A673 (cell line): ENCODE data around the gene MGMT. TPM values are rescaled to one million over a fixed set of nuclear protein-coding genes. Genes with fewer than 3 reads are reported as not detected.

ENCODE experiments used
- Bru-seq: library from RNA; stranded (reverse); fragments of 400-500 nt; gene quantifications from one replicate; lab custom pipeline; 2021; lab: Mats Ljungman, UMichigan
- BruChase-seq, 2 experiments: library from RNA; stranded (reverse); fragments of 400-500 nt; gene quantifications; one replicate each; lab custom pipeline; 2021; lab: Mats Ljungman, UMichigan
- BruUV-seq: library from RNA; stranded (reverse); fragments of 400-500 nt; replicated peaks from 2 replicates; lab custom pipeline; 2021; lab: Mats Ljungman, UMichigan
- CTCF ChIA-PET: fragments of 300-600 bp; sonication (Branson Sonifier 250); formaldehyde crosslinking; loops from one replicate; lab custom pipeline; 2022; ENCODE audit warnings: antibody characterized with exemption; lab: Charles Lee
- POLR2A ChIA-PET: fragments of 300-600 bp; sonication (Branson Sonifier 250); formaldehyde crosslinking; loops from one replicate; lab custom pipeline; 2022; ENCODE audit warnings: antibody characterized with exemption; ENCODE audit not compliant: low non-redundant PET; lab: Charles Lee
- DNase-seq: peaks from one replicate; pipeline ENCODE4 v3.0.0-alpha.2; 2015; ENCODE audit warnings: low spot score
- H3K27ac ChIP-seq: fragments of 200-600 bp; sonication (generic); 2 replicates; pipeline ENCODE4 v1.5.1; 2016; ENCODE audit warnings: mixed run types, low read depth, mild to moderate bottlenecking, mixed read lengths, antibody characterized with exemption, low read length; ENCODE audit not compliant: poor library complexity, severe bottlenecking
- H3K27me3 ChIP-seq: fragments of 200-600 bp; sonication (generic); replicated peaks from 2 replicates; pipeline ENCODE4 v1.6.1; 2017; ENCODE audit warnings: mixed run types, low read depth, mild to moderate bottlenecking, mixed read lengths, antibody characterized with exemption, low read length; ENCODE audit not compliant: insufficient read depth, poor library complexity
- H3K36me3 ChIP-seq: fragments of 200-600 bp; sonication (generic); 2 replicates; pipeline ENCODE4 v1.6.1; 2016; ENCODE audit warnings: mixed run types, mild to moderate bottlenecking, mixed read lengths, antibody characterized with exemption, low read length; ENCODE audit not compliant: insufficient read depth, poor library complexity, severe bottlenecking
- H3K4me1 ChIP-seq: fragments of 200-600 bp; sonication (generic); 2 replicates; pipeline ENCODE4 v1.6.1; 2017; ENCODE audit warnings: mixed run types, mild to moderate bottlenecking, mixed read lengths, antibody characterized with exemption, low read length; ENCODE audit not compliant: insufficient read depth, poor library complexity, severe bottlenecking
- H3K4me3 ChIP-seq: fragments of 200-600 bp; sonication (generic); 2 replicates; pipeline ENCODE4 v1.5.1; 2016; ENCODE audit warnings: low read depth, mixed run types, mild to moderate bottlenecking, mixed read lengths, low read length; ENCODE audit not compliant: poor library complexity, severe bottlenecking
- H3K9me3 ChIP-seq: fragments of 200-600 bp; sonication (generic); 2 replicates; pipeline ENCODE4 v1.6.1; 2016; ENCODE audit warnings: mixed run types, low read depth, mild to moderate bottlenecking, mixed read lengths, antibody characterized with exemption, low read length; ENCODE audit not compliant: poor library complexity, severe bottlenecking
- EZH2 ChIP-seq: fragments of 200-600 bp; sonication (generic); IDR thresholded peaks from 2 replicates; pipeline ENCODE4 v1.6.1; 2017; ENCODE audit warnings: borderline replicate concordance, low read depth, mild to moderate bottlenecking, mixed read lengths, antibody characterized with exemption, low read length; ENCODE audit not compliant: poor library complexity, severe bottlenecking
- intact Hi-C: fragments of 100-400 bp; cut with micrococcal nuclease; formaldehyde crosslinking; loops from one replicate; pipeline ENCODE4 v1.10.0; 2022; ENCODE audit not compliant: unreplicated experiment
- long read RNA-seq: library from polyadenylated mRNA; stranded (forward); transcript quantifications from one replicate; pipeline ENCODE4 v2.0.0, GENCODE V29; 2022
- total RNA-seq: library from RNA; stranded (reverse); gene quantifications from 2 replicates; pipeline ENCODE4 v1.2.3, GENCODE V29; 2021
- TF ChIP-seq, protein P1 (sequence below): fragments of 300-800, 200-600 bp; sonication (generic); conservative IDR thresholded peaks from 2 replicates; pipeline ENCODE4 v1.5.1; 2017; ENCODE audit warnings: low read depth, mild to moderate bottlenecking, antibody characterized with exemption, low read length, moderate library complexity, mixed read lengths

MGMT gene
- total RNA-seq, result 19.5 and 28.0 TPM in 2 replicates
- percentile 67 among the genes with signal in this experiment for Bru-seq, nascent RNA
- percentile 59 among the genes with signal in this experiment for BruChase-seq, experiment 1, labeled RNA remaining after a 2-hour chase
- percentile 56 among the genes with signal in this experiment for BruChase-seq, experiment 2, labeled RNA remaining after a 6-hour chase
- long read RNA-seq, transcript MGMT-201 (5 exons, 1,759 nt), result major isoform, 46 of 58 reads
- long read RNA-seq, partial matches to known transcripts, result 8 of 58 reads
- long read RNA-seq, other reads (novel, unspliced or antisense), result 4 of 58 reads

DNA sequence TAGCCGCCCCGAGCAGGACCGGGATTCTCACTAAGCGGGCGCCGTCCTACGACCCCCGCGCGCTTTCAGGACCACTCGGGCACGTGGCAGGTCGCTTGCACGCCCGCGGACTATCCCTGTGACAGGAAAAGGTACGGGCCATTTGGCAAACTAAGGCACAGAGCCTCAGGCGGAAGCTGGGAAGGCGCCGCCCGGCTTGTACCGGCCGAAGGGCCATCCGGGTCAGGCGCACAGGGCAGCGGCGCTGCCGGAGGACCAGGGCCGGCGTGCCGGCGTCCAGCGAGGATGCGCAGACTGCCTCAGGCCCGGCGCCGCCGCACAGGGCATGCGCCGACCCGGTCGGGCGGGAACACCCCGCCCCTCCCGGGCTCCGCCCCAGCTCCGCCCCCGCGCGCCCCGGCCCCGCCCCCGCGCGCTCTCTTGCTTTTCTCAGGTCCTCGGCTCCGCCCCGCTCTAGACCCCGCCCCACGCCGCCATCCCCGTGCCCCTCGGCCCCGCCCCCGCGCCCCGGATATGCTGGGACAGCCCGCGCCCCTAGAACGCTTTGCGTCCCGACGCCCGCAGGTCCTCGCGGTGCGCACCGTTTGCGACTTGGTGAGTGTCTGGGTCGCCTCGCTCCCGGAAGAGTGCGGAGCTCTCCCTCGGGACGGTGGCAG is at the start of gene MGMT:
TSS of gene MGMT (plus strand) at position 539 of the 656 bp plus-strand sequence.
- CTCF ChIA-PET, result interaction anchor here (0.7 kb wide), 1 partner anchor 86 kb away, joined by 10 read pairs; no protein-coding TSS in a partner anchor
- peak; percentile 94 for DNase-seq
- H3K27me3 ChIP-seq, result no peaks in the 10 kb centered on the region
- intact Hi-C loops, result loop anchor here (10.0 kb wide), 1 partner anchor 432 kb away; no protein-coding TSS in a partner anchor
- peak within 1 kb of the TSS; percentile 81 for H3K27ac ChIP-seq
- TF ChIP-seq, protein P1, sequence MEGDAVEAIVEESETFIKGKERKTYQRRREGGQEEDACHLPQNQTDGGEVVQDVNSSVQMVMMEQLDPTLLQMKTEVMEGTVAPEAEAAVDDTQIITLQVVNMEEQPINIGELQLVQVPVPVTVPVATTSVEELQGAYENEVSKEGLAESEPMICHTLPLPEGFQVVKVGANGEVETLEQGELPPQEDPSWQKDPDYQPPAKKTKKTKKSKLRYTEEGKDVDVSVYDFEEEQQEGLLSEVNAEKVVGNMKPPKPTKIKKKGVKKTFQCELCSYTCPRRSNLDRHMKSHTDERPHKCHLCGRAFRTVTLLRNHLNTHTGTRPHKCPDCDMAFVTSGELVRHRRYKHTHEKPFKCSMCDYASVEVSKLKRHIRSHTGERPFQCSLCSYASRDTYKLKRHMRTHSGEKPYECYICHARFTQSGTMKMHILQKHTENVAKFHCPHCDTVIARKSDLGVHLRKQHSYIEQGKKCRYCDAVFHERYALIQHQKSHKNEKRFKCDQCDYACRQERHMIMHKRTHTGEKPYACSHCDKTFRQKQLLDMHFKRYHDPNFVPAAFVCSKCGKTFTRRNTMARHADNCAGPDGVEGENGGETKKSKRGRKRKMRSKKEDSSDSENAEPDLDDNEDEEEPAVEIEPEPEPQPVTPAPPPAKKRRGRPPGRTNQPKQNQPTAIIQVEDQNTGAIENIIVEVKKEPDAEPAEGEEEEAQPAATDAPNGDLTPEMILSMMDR, result no peak
- TF ChIP-seq EZH2, result no peak
- H3K4me1 ChIP-seq, result peaks cover 11% of the 10 kb centered on the region
- BruUV-seq, result no TSS peak
- H3K36me3 ChIP-seq, result no peaks in the 10 kb centered on the region
- peak within 1 kb of the TSS; percentile 80 for H3K4me3 ChIP-seq
- H3K9me3 ChIP-seq, result no peaks in the 10 kb centered on the region
- POLR2A ChIA-PET, result interaction anchor here (0.7 kb wide), 1 partner anchor 18 kb away, joined by 3 read pairs; no protein-coding TSS in a partner anchor

DNA sequence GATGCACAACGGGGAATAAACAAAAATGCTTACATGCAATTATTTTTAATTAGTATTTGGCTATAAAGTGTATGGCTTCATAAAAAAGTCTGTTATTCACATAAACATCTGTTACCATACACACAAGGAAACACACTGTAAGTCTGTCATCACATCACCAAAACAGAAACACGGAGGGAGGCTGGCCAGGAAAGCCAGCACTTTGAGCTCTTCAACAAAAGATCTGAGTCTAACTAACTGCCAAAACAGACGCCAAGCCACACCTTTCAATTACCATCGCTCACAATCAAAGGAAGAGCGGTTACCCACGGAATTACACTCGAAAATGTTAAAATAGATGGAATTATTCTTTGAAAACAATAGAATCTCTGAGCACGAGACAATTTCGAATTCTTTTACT is 49.2 kb upstream of the MGMT start:
- Histone ChIP-seq H3K27me3 (no peaks in the 10 kb centered on the region), H3K36me3 (no peaks in the 10 kb centered on the region), H3K27ac (no peak overlapping the region), H3K4me3 (peak overlapping the region; percentile 19), H3K4me1 (peaks cover 8% of the 10 kb centered on the region), H3K9me3 (no peaks in the 10 kb centered on the region)
- ChIA-PET CTCF (no interaction called here), POLR2A (no interaction called here)
- intact Hi-C loops, result no loop called here
- no TSS peak for BruUV-seq
- DNase-seq, result peak; percentile 31
- TF ChIP-seq, protein P1, result no peak
- no peak for TF ChIP-seq EZH2

DNA sequence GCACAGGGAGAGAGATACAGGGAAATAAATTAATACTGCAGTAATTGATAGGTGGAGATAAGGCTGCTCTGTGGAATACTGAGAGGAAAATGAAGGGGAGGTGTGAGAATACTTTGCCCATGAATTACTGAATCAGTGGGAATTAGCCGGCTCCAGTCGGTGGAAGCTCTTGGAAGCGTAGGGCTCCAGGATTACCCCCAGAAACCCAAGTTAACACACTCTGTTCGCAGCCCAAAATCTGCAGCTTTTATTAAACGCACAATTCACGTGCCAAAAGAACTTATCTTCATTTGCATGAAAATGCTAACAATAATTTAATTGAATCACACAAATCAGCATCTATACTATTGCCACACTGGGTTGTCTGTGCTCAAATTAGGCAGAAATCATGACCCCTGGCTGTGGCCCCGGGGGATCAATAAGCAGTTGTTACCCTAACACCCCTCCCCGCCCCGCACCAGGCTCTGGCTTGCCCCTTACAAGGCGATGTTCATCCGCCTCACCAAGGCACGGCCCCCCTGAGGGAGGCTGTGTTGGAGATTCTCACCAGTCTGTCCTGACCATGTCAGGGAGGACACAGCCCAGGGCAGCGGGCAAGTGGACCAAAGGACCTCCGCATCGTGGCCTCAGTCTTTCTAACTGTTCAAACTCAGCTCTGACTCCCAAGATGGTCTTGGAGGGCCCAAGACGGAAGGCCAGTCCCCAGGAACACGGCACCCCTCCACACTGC is 48.4 kb upstream of the MGMT start:
- intact Hi-C loops, result no loop called here
- no peak for DNase-seq
- H3K36me3 ChIP-seq, result no peaks in the 10 kb centered on the region
- peaks cover 8% of the 10 kb centered on the region for H3K4me1 ChIP-seq
- no peak overlapping the region for H3K27ac ChIP-seq
- TF ChIP-seq EZH2, result no peak
- TF ChIP-seq, protein P1, result no peak
- ChIA-PET POLR2A (no interaction called here), CTCF (no interaction called here)
- H3K4me3 ChIP-seq, result peak overlapping the region; percentile 19
- no peaks in the 10 kb centered on the region for H3K9me3 ChIP-seq
- H3K27me3 ChIP-seq, result no peaks in the 10 kb centered on the region
- no TSS peak for BruUV-seq
